Cardiac muscle cell (in vitro differentiated cells and primary cell): Measurements from ENCODE around the gene LRRC4C. TPM values are rescaled to one million over a fixed set of nuclear protein-coding genes. Genes with fewer than 3 reads are reported as not detected.
A peak's percentile ranks its signal among the peaks of the same experiment; 100 is the strongest.

Experiments
- DNase-seq, 2 donors: peaks; one replicate each; pipeline versions ENCODE4 v3.0.0 to v3.0.0-alpha.2; 2010 to 2017; ENCODE audit warnings: low read depth in 1 of 2, low spot score in 1 of 2
- H3K27ac ChIP-seq: fragments of 200-600 bp; sonication (generic); 2 replicates; pipeline ENCODE4 v1.5.1; 2016
- H3K27me3 ChIP-seq: fragments of 200-600 bp; sonication (generic); 2 replicates; pipeline ENCODE4 v1.6.0; 2016; ENCODE audit warnings: control low read depth
- H3K36me3 ChIP-seq: fragments of 200-600 bp; sonication (generic); 2 replicates; pipeline ENCODE4 v1.5.1; 2016; ENCODE audit warnings: control low read depth
- H3K4me1 ChIP-seq: fragments of 200-600 bp; sonication (generic); 2 replicates; pipeline ENCODE4 v1.8.1; 2017; ENCODE audit warnings: low read depth, mild to moderate bottlenecking, mixed run types
- H3K4me3 ChIP-seq: fragments of 200-600 bp; sonication (generic); 2 replicates; pipeline ENCODE4 v1.5.1; 2016; ENCODE audit warnings: mild to moderate bottlenecking
- H3K9me3 ChIP-seq: fragments of 200-600 bp; sonication (generic); 2 replicates; pipeline ENCODE4 v1.5.1; 2017; ENCODE audit warnings: low read depth, mild to moderate bottlenecking, control low read depth
- CTCF ChIP-seq: IDR thresholded peaks from 2 replicates; pipeline ENCODE4 v1.5.1; 2012; ENCODE audit warnings: low read depth, mild to moderate bottlenecking, low read length
- polyA plus RNA-seq: library from polyadenylated mRNA; unstranded; fragments of >200 nt; fragmentation: Nextera tagmentation; extraction: Ambion mirVana; gene quantifications from 2 replicates; pipeline ENCODE4 v1.2.1, GENCODE V29; 2016
- total RNA-seq: library from RNA; depleted of rRNA; stranded (reverse); fragments of >200 nt; gene quantifications from 2 replicates; pipeline ENCODE4 v1.2.3, GENCODE V29; 2016

LRRC4C gene
- total and polyA plus RNA-seq, 2 experiments from 2014 or later = 0.66 to 0.77 TPM

- Histone ChIP-seq H3K4me3 (no peak overlapping the region), H3K4me1 (peaks cover 5% of the 10 kb centered on the region), H3K27me3 (no peaks in the 10 kb centered on the region), H3K9me3 (no peaks in the 10 kb centered on the region), H3K36me3 (no peaks in the 10 kb centered on the region), H3K27ac (no peak overlapping the region)
- no peak for TF ChIP-seq CTCF
- no peak for DNase-seq
Measured at GRCh38 chr11:41235668-41236067, 223.8 kb downstream of the LRRC4C start.

- no peak for TF ChIP-seq CTCF
Measured at GRCh38 chr11:41225856-41226633, 233.4 kb downstream of the LRRC4C start.

GRCh38 chr11:41222236-41222635, 237.2 kb downstream of the LRRC4C start:
- H3K9me3 ChIP-seq = no peaks in the 10 kb centered on the region
- no peaks in the 10 kb centered on the region for H3K27me3 ChIP-seq
- TF ChIP-seq CTCF = no peak

More at GRCh38 chr11:41225856-41226633, 233.4 kb downstream of the LRRC4C start:
- Histone ChIP-seq H3K9me3 (no peaks in the 10 kb centered on the region), H3K36me3 (no peaks in the 10 kb centered on the region), H3K4me3 (no peak overlapping the region), H3K27me3 (no peaks in the 10 kb centered on the region), H3K4me1 (peaks cover 15% of the 10 kb centered on the region), H3K27ac (no peak overlapping the region)
- no peak for DNase-seq

GRCh38 chr11:41206388-41206787, 253.1 kb downstream of the LRRC4C start:
- no peaks in the 10 kb centered on the region for H3K9me3 ChIP-seq
- peaks cover 5% of the 10 kb centered on the region for H3K4me1 ChIP-seq
- no peak overlapping the region for H3K27ac ChIP-seq
- DNase-seq = no peak
- no peak for TF ChIP-seq CTCF
- H3K4me3 ChIP-seq = no peak overlapping the region
- no peaks in the 10 kb centered on the region for H3K36me3 ChIP-seq
- H3K27me3 ChIP-seq = no peaks in the 10 kb centered on the region

More at GRCh38 chr11:41222236-41222635, 237.2 kb downstream of the LRRC4C start:
- Histone ChIP-seq H3K36me3 (no peaks in the 10 kb centered on the region), H3K4me3 (no peak overlapping the region), H3K4me1 (peaks cover 15% of the 10 kb centered on the region), H3K27ac (no peak overlapping the region)
- DNase-seq = no peak

- no peaks in the 10 kb centered on the region for H3K27me3 ChIP-seq
- H3K9me3 ChIP-seq = no peaks in the 10 kb centered on the region
- DNase-seq = peak; percentile 19 to 72
- TF ChIP-seq CTCF = peak; percentile 26
- H3K36me3 ChIP-seq = no peaks in the 10 kb centered on the region
- no peak overlapping the region for H3K4me3 ChIP-seq
- no peak overlapping the region for H3K27ac ChIP-seq
- peaks cover 5% of the 10 kb centered on the region for H3K4me1 ChIP-seq
Measured at GRCh38 chr11:41201156-41201555, 258.3 kb downstream of the LRRC4C start.
